Ishikawa (cell line): ENCODE data around the gene ACSBG1.

ENCODE experiments used
- CEBPB ChIP-seq: IDR thresholded peaks from 2 replicates; pipeline ENCODE4 v1.6.1; 2012
- CREB1 ChIP-seq: IDR thresholded peaks from 2 replicates; pipeline ENCODE4 v1.6.1; 2012; ENCODE audit warnings: low read depth
- EGR1 ChIP-seq: IDR thresholded peaks from 2 replicates; pipeline ENCODE4 v1.6.1; 2012
- EP300 ChIP-seq: IDR thresholded peaks from 2 replicates; pipeline ENCODE4 v1.6.1; 2012; ENCODE audit warnings: borderline replicate concordance
- FOXM1 ChIP-seq: IDR thresholded peaks from 2 replicates; pipeline ENCODE4 v1.6.1; 2012; ENCODE audit warnings: low read depth, borderline replicate concordance
- NFIC ChIP-seq: IDR thresholded peaks from 2 replicates; pipeline ENCODE4 v1.6.1; 2012
- RAD21 ChIP-seq: IDR thresholded peaks from 2 replicates; pipeline ENCODE4 v1.6.1; 2012; ENCODE audit warnings: low read depth
- TAF1 ChIP-seq: IDR thresholded peaks from 2 replicates; pipeline ENCODE4 v1.6.1; 2012; ENCODE audit warnings: low read depth, mild to moderate bottlenecking
- TCF12 ChIP-seq: IDR thresholded peaks from 2 replicates; pipeline ENCODE4 v1.6.1; 2012; ENCODE audit warnings: low read depth
- TEAD4 ChIP-seq: IDR thresholded peaks from 2 replicates; pipeline ENCODE4 v1.6.1; 2012
- YY1 ChIP-seq: IDR thresholded peaks from 2 replicates; pipeline ENCODE4 v1.6.1; 2012; ENCODE audit warnings: low read depth
- ZBTB7A ChIP-seq: IDR thresholded peaks from 2 replicates; pipeline ENCODE4 v1.6.1; 2012; ENCODE audit warnings: low read depth
- TF ChIP-seq, protein P1 (sequence below): IDR thresholded peaks from 2 replicates; pipeline ENCODE4 v1.6.1; 2012
- TF ChIP-seq, protein P2 (sequence below): IDR thresholded peaks from 2 replicates; pipeline ENCODE4 v1.6.1; 2012; ENCODE audit warnings: low read depth, mild to moderate bottlenecking
- TF ChIP-seq, protein P3 (sequence below): IDR thresholded peaks from 2 replicates; pipeline ENCODE4 v1.6.1; 2012

ACSBG1 gene

DNA sequence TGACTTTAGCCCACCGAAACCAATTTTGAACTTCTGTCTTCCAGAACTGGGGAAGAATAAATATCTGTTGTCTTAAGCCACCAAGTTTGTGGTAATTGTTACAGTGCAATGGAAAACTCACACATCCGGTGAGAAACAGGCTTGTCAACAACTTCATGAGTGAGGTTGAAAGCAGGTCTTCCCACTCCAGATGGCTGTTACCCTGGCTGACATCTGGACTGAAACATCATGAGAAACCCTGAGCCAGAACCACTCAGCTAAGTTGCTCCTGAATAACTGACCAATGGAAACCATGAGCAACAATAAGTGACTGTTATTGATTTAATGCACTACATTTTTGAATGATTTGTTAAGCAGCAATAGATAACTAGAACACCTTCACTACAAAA lies 10.3 kb downstream of the ACSBG1 start:
- TF ChIP-seq EGR1 (no peak), TEAD4 (no peak), FOXM1 (no peak), CEBPB (no peak), EP300 (no peak), TAF1 (no peak), YY1 (no peak)
- TF ChIP-seq, protein P1, sequence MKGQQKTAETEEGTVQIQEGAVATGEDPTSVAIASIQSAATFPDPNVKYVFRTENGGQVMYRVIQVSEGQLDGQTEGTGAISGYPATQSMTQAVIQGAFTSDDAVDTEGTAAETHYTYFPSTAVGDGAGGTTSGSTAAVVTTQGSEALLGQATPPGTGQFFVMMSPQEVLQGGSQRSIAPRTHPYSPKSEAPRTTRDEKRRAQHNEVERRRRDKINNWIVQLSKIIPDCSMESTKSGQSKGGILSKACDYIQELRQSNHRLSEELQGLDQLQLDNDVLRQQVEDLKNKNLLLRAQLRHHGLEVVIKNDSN = no peak

DNA sequence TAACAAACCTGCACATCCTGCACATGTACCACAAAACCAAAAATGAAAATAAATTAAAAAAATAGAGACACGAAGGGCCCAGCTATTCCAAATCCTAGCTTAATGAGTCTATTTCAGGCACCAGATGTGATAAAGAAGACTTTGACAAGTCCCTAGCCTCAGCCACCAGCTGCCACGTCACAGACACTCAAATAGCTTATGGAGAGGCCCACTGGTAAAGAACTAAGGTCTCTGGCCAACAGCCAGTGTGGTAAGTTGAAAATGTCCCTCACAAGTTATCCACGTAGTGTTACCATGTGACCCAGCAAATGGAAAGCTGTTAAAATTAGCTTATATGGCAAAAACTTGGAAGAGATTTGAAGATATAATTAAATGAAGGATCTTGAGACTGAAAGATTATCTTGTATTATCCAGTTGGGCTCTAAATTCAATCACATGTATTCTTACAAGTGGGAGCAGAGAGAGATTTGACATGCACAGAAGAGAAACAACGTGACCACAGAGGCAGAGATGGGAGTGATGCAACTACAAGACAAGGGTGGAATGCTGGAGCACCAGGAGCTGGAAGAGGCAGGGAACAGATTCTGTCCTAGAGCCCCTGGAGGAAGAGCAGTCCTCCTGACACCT lies 10.9 kb downstream of the ACSBG1 start:
- no peak for TF ChIP-seq CEBPB
- no peak for TF ChIP-seq YY1

DNA sequence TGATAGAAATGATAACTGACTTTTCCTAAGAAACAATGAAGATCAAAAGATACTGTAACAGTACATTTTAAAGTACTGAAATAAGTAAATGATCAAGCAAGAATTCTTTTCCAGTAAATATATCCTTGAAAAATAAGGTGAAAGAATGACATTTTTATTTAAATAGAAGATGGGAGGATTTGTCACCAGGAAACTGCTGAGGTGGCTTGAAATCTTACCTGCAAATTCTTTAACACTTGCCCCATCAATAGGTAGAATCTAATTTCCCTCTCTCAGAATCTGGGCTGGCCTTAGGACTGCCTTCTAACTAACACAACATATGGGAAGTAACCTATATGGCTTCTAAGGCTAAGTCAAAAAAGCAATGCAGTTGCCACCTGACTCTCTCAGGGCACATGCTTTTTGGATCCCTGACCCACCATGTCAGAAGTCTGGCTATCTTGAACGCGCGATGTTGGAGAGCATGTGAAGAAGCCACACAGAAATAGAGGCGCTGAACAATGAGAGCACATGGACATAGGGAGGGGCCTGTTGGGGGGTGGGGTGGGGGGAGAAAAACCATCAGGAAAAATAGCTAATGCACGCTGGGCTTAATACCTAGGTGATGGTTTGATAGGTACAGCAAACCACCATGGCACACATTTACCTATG lies 11.5 kb downstream of the ACSBG1 start:
- TF ChIP-seq TCF12 (no peak), TAF1 (no peak), ZBTB7A (no peak), NFIC (no peak), CEBPB (no peak), EP300 (no peak), EGR1 (no peak), YY1 (no peak), FOXM1 (no peak), RAD21 (no peak), TEAD4 (no peak), CREB1 (no peak)
- TF ChIP-seq, protein P1 = no peak
- TF ChIP-seq, protein P2, sequence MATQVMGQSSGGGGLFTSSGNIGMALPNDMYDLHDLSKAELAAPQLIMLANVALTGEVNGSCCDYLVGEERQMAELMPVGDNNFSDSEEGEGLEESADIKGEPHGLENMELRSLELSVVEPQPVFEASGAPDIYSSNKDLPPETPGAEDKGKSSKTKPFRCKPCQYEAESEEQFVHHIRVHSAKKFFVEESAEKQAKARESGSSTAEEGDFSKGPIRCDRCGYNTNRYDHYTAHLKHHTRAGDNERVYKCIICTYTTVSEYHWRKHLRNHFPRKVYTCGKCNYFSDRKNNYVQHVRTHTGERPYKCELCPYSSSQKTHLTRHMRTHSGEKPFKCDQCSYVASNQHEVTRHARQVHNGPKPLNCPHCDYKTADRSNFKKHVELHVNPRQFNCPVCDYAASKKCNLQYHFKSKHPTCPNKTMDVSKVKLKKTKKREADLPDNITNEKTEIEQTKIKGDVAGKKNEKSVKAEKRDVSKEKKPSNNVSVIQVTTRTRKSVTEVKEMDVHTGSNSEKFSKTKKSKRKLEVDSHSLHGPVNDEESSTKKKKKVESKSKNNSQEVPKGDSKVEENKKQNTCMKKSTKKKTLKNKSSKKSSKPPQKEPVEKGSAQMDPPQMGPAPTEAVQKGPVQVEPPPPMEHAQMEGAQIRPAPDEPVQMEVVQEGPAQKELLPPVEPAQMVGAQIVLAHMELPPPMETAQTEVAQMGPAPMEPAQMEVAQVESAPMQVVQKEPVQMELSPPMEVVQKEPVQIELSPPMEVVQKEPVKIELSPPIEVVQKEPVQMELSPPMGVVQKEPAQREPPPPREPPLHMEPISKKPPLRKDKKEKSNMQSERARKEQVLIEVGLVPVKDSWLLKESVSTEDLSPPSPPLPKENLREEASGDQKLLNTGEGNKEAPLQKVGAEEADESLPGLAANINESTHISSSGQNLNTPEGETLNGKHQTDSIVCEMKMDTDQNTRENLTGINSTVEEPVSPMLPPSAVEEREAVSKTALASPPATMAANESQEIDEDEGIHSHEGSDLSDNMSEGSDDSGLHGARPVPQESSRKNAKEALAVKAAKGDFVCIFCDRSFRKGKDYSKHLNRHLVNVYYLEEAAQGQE = no peak
- TF ChIP-seq, protein P3, sequence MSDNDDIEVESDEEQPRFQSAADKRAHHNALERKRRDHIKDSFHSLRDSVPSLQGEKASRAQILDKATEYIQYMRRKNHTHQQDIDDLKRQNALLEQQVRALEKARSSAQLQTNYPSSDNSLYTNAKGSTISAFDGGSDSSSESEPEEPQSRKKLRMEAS = no peak

DNA sequence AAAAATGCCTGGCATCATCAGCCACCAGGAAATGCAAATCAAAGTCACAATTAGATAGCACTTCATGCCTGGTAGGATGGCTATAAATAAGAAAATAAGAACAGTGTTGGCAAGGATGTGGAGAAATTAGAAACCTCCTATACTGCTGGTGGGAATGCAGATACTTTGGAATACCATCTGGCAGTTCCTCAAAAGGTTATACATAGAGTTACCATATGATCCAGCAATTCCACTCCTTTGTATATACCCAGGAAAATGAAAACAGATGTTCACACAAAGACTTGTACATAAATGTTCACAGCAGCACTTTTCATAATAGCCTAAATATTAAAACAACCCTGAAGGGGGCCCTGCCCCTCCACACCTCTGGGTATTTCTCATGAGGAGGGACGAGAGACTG lies 13.7 kb downstream of the ACSBG1 start:
- no peak for TF ChIP-seq TEAD4
- TF ChIP-seq, protein P3 = no peak
- TF ChIP-seq TAF1 = no peak
- TF ChIP-seq TCF12 = no peak
- TF ChIP-seq ZBTB7A = no peak
- no peak for TF ChIP-seq YY1
- no peak for TF ChIP-seq CREB1
- TF ChIP-seq EGR1 = no peak
- TF ChIP-seq, protein P2 = no peak
- no peak for TF ChIP-seq CEBPB
- no peak for TF ChIP-seq EP300
- no peak for TF ChIP-seq NFIC

DNA sequence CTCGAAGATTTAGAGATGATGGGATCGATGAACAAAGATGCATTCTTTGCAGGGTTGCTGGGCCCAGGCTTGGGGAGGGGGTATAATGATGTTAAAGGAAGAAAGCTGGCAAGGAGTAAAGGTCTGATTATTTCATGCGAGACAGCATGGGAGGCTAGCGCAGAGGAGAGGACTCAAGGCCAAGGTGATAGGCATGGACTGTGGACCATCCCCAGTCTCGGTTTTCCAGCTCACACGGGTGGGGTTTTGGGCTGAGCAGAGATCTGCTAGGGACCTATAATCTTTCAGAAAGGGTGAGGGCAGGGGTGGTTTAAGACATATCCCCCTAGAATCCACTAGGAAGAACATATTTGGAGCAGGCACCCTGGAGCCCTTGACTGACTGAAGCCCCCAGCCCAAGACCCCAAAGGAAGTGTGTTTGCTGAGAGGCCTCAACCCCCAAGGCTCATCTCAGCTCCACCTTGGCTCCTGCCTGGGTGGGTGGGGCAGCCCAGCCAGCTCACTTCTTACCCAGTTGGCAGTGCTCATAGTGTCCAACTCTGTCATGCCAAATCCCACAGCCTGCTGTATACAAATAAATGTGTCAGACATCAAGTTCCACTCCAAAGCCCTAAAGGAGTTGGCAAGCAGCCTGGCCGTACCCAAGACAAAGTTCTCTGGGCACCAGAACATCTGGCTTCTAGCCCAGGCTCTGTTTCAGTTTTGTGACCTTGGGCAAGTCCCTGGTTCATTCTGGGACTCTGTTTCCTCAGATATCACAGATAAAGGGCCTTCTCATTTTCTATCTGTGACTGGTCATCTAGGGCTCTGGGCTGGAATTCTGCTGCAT lies 17.9 kb downstream of the ACSBG1 start:
- TF ChIP-seq NFIC = peak; percentile 89
- no peak for TF ChIP-seq ZBTB7A
- no peak; the same call in 1 of the 2 replicates for TF ChIP-seq FOXM1
- TF ChIP-seq TCF12 = peak; percentile 52; the same call in 1 of the 2 replicates
- TF ChIP-seq EP300 = peak; percentile 28; the same call in 1 of the 2 replicates
- TF ChIP-seq, protein P3 = peak; percentile 28; the same call in 1 of the 2 replicates
- TF ChIP-seq, protein P2 = no peak
- TF ChIP-seq TEAD4 = peak; percentile 21; the same call in 1 of the 2 replicates
- TF ChIP-seq TAF1 = no peak
- TF ChIP-seq EGR1 = no peak
- TF ChIP-seq CEBPB = no peak
- TF ChIP-seq YY1 = no peak
- no peak for TF ChIP-seq CREB1
- TF ChIP-seq RAD21 = no peak
